Karpas-422 (cell line): Measurements from ENCODE around the gene ABHD13. TPM values are rescaled to one million over a fixed set of nuclear protein-coding genes. Genes with fewer than 3 reads are reported as not detected.
"Not testable (repeated sequence)": the region's sequence is repeated elsewhere in the genome, so short reads cannot be mapped to it uniquely, and the experiment has no call there.

Experiments used
- DNase-seq: peaks from one replicate; pipeline ENCODE4 v3.0.0-alpha.2; 2015
- H2AFZ ChIP-seq: fragments of 200-600 bp; sonication (generic); 2 replicates; pipeline ENCODE4 v1.6.1; 2014; ENCODE audit warnings: antibody characterized with exemption, low read length, mixed read lengths
- H3K27ac ChIP-seq: fragments of 200-600 bp; sonication (generic); 2 replicates; pipeline ENCODE4 v1.5.1; 2014; ENCODE audit warnings: mild to moderate bottlenecking, low read length, moderate library complexity
- H3K27me3 ChIP-seq: fragments of 200-600 bp; sonication (generic); 2 replicates; pipeline ENCODE4 v1.6.1; 2014; ENCODE audit warnings: low read length, mixed read lengths
- H3K36me3 ChIP-seq: fragments of 200-600 bp; sonication (generic); 2 replicates; pipeline ENCODE4 v1.6.1; 2014; ENCODE audit warnings: low read length, mixed read lengths; ENCODE audit not compliant: insufficient read depth
- H3K4me1 ChIP-seq: fragments of 200-600 bp; sonication (generic); 2 replicates; pipeline ENCODE4 v1.6.1; 2014; ENCODE audit warnings: mild to moderate bottlenecking, low read length, mixed read lengths
- H3K4me2 ChIP-seq: fragments of 200-600 bp; sonication (generic); 2 replicates; pipeline ENCODE4 v1.6.1; 2014; ENCODE audit warnings: low read length, low read depth, mild to moderate bottlenecking; ENCODE audit not compliant: poor library complexity, severe bottlenecking
- H3K4me3 ChIP-seq: fragments of 200-600 bp; sonication (generic); 2 replicates; pipeline ENCODE4 v1.5.1; 2014; ENCODE audit warnings: mild to moderate bottlenecking, antibody characterized with exemption, low read length, mixed read lengths
- H3K79me2 ChIP-seq: fragments of 200-600 bp; sonication (generic); 2 replicates; pipeline ENCODE4 v1.6.1; 2014; ENCODE audit warnings: mild to moderate bottlenecking, low read length, mixed read lengths
- H3K9ac ChIP-seq: fragments of 200-600 bp; sonication (generic); 2 replicates; pipeline ENCODE4 v1.6.0; 2014; ENCODE audit warnings: low read length
- H3K9me2 ChIP-seq: fragments of 200-600 bp; sonication (generic), shearing (Covaris generic); replicated peaks from 2 replicates; pipeline ENCODE4 v1.6.0; 2014; ENCODE audit warnings: mild to moderate bottlenecking, low read length, moderate library complexity; ENCODE audit not compliant: insufficient read depth
- H3K9me3 ChIP-seq: fragments of 300-700, 200-600 bp; sonication (generic); 2 replicates; pipeline ENCODE4 v1.6.1; 2014; ENCODE audit warnings: low read length, mixed read lengths
- H4K20me1 ChIP-seq: fragments of 200-600 bp; sonication (generic); 2 replicates; pipeline ENCODE4 v1.6.1; 2014; ENCODE audit warnings: mild to moderate bottlenecking, antibody characterized with exemption, low read length, low read depth; ENCODE audit not compliant: insufficient read depth
- total RNA-seq: library from RNA; depleted of rRNA; stranded (reverse); fragments of >200 nt; shearing (Covaris generic); gene quantifications from 2 replicates; pipeline ENCODE4 v1.2.3, GENCODE V29; 2014; ENCODE audit warnings: low replicate concordance

ABHD13 gene
- total RNA-seq, 1 experiment from 2014 or later: 10.3 TPM

DNA sequence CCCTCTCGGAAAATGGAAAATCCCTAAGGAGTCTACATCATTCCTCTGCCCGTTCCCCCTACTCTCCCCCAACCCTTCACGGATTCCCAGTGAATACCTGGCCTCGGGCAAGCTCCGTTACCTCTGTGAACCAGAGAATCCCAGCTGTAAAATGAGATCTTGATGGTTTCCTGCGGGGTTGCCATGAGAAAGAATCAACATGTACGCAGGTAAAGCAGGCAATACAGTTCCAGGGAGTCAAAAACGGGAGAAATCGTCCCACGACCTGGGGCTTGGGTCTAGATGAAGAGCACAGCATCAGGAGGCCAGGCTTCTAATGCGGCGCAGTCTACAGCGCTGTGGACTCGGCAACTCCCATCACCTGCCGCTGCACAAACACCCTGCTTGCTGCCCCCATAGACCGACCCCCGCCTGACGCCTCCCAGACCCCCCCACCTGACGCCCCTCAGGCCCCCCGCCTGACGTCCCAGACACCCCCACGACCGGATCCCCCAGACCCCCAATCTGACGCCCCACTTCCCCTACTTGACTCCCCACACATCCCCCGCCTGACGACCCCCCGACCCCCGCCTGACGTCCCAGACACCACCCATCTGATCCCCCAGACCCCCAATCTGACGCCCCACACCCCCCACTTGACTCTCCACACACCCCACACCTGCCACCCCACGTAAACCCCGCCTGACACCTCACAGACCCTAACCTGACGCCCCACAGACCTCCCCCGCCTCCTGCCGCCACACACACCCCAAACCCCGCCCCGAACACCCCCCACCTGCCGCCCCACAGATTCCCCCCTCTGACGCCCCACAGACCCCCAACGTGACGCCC is 3.5 kb upstream of the ABHD13 start:
- peaks cover 19% of the 10 kb centered on the region for H3K36me3 ChIP-seq
- no peaks in the 10 kb centered on the region for H3K27me3 ChIP-seq
- peaks cover 47% of the 10 kb centered on the region for H3K4me1 ChIP-seq
- peak overlapping the region; percentile 53 for H3K4me3 ChIP-seq
- DNase-seq: no peak
- peak overlapping the region; percentile 9; the same call in 1 of the 2 replicates for H3K27ac ChIP-seq
- H3K9ac ChIP-seq: peak overlapping the region; percentile 49
- peak overlapping the region; percentile 57 for H3K4me2 ChIP-seq
- no peaks in the 10 kb centered on the region for H4K20me1 ChIP-seq
- H3K79me2 ChIP-seq: peaks cover 41% of the 10 kb centered on the region
- no peaks in the 10 kb centered on the region for H3K9me2 ChIP-seq
- no peaks in the 10 kb centered on the region for H3K9me3 ChIP-seq
- H2AFZ ChIP-seq: no peak overlapping the region

DNA sequence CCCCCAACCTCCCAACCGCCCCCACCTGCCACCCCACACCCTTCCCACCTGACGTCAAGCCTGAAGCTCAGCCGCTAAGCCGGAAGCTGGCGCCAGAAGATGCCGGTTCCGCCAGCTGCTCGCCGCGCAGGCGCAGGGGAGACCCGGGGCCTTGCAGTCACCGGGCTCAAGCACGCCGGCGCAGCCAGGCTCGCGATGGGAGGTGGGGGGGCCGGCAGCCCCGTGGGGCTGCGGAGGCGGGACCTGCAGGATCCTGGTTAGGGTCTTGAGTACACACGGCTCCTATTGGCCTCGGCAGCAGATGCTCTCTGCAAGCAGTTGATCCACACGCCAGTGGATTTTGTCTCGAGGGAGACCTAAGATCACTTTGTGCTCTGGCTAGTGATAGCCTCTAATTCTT is 2.8 kb upstream of the ABHD13 start, which contains the start of gene LIG4:
LIG4 (minus strand) TSS at position 101 of the 400 bp plus-strand sequence. CDS start 4,268 bp downstream, outside the sequence.
- H3K9me2 ChIP-seq: no peaks in the 10 kb centered on the region

DNA sequence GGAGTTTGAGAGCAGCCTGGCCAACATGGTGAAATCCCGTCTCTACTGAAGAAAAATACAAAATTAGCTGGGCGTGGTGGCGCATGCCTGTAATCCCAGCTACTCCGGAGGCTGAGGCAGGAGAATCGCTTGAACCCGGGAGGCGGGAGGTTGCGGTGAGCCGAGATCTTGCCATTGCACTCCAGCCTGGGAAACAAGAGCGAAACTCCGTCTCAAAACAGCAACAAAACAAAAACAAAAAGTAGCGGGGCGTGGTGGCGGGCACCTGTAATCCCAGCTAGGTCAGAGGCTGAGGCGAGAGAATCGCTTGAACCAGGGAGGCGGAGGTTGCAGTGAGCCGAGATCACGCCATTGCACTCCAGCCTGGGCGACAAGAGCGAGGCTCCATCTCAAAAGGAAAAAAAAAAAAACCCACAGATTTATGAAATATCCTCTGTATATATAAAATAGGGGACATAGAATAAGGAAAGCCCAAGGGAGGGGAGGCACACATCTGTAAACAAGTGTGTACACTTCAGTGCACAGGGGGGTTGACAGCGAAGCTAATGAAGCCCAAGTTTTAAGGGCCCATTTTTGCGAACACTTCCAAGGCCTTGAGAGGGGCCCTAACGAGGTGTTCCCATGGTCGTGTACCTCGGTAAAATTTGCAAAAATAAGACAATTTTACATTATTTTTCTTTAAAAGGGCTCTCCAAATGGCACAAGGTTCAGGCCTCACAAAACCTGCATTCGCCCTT is 717 bp upstream of the ABHD13 start:
- H3K9me2 ChIP-seq, H3K9me3 ChIP-seq, H3K27me3 ChIP-seq, H3K36me3 ChIP-seq, H4K20me1 ChIP-seq: not testable (repeated sequence)
- Histone ChIP-seq H3K4me3 (peak overlapping the region; percentile 90), H3K4me2 (peak overlapping the region; percentile 83), H3K27ac (peak overlapping the region; percentile 80), H3K9ac (peak overlapping the region; percentile 97), H2AFZ (peak overlapping the region; percentile 92; the same call in 1 of the 2 replicates), H3K79me2 (peaks cover 63% of the 10 kb centered on the region), H3K4me1 (peaks cover 68% of the 10 kb centered on the region)
- peak; percentile 51 for DNase-seq

More for the DNA sequence above, 2.8 kb upstream of the ABHD13 start, which contains the start of gene LIG4:
- Histone ChIP-seq H2AFZ (peak within 1 kb of the TSS; percentile 77; the same call in 1 of the 2 replicates), H3K4me2 (peak within 1 kb of the TSS; percentile 83), H3K79me2 (peaks cover 49% of the 10 kb centered on the region), H3K36me3 (peaks cover 11% of the 10 kb centered on the region), H3K9ac (peak within 1 kb of the TSS; percentile 97), H3K4me3 (peak within 1 kb of the TSS; percentile 90), H4K20me1 (peaks cover 3% of the 10 kb centered on the region; the same call in 1 of the 2 replicates), H3K9me3 (no peaks in the 10 kb centered on the region), H3K27me3 (no peaks in the 10 kb centered on the region), H3K4me1 (peaks cover 55% of the 10 kb centered on the region), H3K27ac (peak within 1 kb of the TSS; percentile 73)
- DNase-seq: peak; percentile 97

DNA sequence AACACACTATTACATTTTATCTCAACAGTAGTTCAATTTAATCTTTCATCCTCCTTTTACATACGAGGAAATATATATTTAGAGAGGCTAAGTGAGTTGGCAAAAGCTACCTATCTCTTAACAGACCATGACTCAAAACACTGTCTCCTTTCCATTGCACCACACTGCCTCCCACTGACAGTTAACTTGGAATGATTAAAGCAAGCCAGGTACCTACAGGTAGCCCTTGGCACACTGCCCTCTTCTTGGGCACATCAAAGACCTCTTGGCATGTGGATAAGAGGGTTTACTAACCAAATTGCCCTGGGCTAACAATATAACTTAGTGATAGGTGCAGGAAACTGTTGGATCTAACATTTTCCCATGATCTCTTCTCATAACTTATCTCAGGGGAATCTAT is 1.8 kb downstream of the ABHD13 start:
- H3K36me3 ChIP-seq: no peaks in the 10 kb centered on the region
- H3K4me3 ChIP-seq: peak overlapping the region; percentile 90; the same call in 1 of the 2 replicates
- peaks cover 77% of the 10 kb centered on the region for H3K79me2 ChIP-seq
- H3K27me3 ChIP-seq: no peaks in the 10 kb centered on the region
- 0 out of 2 replicates have a peak overlapping the region, but pooled peaks have one; percentile 97 for H3K9ac ChIP-seq
- peaks cover 46% of the 10 kb centered on the region for H3K4me1 ChIP-seq
- H3K9me3 ChIP-seq: no peaks in the 10 kb centered on the region
- no peak overlapping the region for H2AFZ ChIP-seq
- H3K4me2 ChIP-seq: peak overlapping the region; percentile 83
- no peaks in the 10 kb centered on the region for H3K9me2 ChIP-seq
- no peak overlapping the region; the same call in 1 of the 2 replicates for H3K27ac ChIP-seq
- DNase-seq: no peak
- H4K20me1 ChIP-seq: peaks cover 4% of the 10 kb centered on the region; the same call in 1 of the 2 replicates

DNA sequence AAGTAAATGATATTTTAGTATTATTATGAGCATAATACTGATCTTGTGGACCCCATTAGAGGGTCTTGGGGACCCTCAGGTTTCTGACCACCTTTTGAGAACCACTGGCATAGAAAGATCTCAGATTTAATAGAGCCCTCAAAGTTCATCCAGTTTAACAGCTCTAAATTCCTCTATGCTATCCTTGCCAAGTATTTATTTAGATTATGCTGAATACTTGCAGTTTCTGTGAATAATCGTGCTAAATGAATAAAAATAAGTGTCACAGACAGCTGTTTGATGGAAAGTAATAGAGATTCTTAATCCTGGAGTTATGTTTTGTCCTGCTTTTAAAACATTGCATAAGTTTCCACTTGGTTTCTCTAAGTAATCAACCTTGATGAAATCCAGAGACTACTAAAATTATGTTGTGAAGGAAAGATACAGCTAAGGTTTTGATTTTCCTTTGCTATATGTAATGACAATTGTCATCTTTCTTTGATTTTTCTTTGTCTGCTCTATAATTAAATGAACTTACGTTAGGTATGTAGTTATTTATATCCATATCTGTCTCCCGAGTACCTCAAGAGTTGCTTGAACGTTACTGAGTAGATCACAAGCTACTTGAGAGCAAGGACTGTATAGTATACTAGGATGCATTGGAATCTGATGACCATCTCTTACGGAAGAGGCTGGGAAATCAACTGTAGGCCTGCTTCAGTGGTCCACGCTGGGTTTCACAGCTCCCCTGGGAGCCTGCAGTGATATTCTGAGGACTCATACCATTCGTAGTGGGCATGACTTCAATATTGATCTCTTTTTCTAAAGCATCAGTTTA is 5.7 kb downstream of the ABHD13 start:
- Histone ChIP-seq H3K36me3 (0 out of 2 replicates have a peak, but pooled peaks cover 2% of the 10 kb centered on the region), H3K79me2 (peaks cover 90% of the 10 kb centered on the region), H3K4me3 (no peak overlapping the region), H3K27me3 (no peaks in the 10 kb centered on the region), H3K4me2 (no peak overlapping the region), H3K4me1 (peaks cover 34% of the 10 kb centered on the region), H4K20me1 (peaks cover 5% of the 10 kb centered on the region; the same call in 1 of the 2 replicates), H3K9ac (no peak overlapping the region), H3K27ac (no peak overlapping the region), H2AFZ (no peak overlapping the region), H3K9me3 (no peaks in the 10 kb centered on the region), H3K9me2 (no peaks in the 10 kb centered on the region)
- DNase-seq: no peak

DNA sequence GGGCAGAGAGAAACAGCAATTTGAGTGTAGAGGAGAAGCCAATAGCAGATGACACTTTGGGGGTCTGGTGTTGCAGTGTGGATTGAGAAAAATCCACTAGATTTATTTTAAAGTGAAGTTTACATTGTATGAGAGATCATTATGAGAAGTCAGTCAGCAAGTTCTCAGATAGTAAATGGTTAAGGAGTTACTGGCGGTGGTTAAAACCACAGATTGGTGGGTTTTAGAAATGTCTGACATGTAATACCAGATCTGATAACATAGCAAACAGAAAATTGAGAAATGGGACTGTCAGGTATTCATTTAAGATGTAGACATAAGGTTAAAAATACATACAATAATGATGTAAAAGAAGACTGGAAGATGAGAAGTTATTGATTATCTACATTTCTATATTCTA is 7.2 kb downstream of the ABHD13 start:
- Histone ChIP-seq H4K20me1 (peaks cover 3% of the 10 kb centered on the region; the same call in 1 of the 2 replicates), H3K27me3 (no peaks in the 10 kb centered on the region), H3K4me3 (no peak overlapping the region), H3K4me2 (no peak overlapping the region), H3K9me3 (no peaks in the 10 kb centered on the region), H3K27ac (no peak overlapping the region), H3K36me3 (peaks cover 16% of the 10 kb centered on the region), H3K9ac (no peak overlapping the region), H3K9me2 (no peaks in the 10 kb centered on the region), H3K4me1 (peaks cover 20% of the 10 kb centered on the region), H3K79me2 (peaks cover 90% of the 10 kb centered on the region), H2AFZ (no peak overlapping the region)
- DNase-seq: no peak

DNA sequence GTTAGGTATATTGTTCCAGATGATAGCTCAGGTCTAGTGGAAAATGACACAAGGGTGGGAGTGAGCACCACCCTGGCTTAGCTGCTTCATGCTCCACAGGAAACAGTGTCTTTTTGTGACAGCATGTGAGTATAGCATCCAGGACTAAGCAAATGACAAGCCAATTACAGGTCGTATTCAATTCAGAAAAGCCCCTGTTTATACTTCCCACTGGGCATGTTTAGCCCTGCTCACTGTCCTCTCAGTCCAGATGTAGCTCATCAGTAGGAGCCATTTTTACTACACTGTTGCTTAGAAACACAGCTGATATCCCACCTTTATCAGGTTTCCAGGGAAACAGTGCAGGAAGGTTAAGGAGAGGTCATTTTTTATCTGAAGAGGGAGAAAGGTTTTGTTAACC is 8.0 kb downstream of the ABHD13 start:
- no peak overlapping the region for H3K27ac ChIP-seq

More for the DNA sequence above, 8.0 kb downstream of the ABHD13 start:
- no peak for DNase-seq
- Histone ChIP-seq H3K79me2 (peaks cover 89% of the 10 kb centered on the region), H3K27me3 (no peaks in the 10 kb centered on the region), H3K36me3 (peaks cover 17% of the 10 kb centered on the region), H3K4me3 (no peak overlapping the region), H3K9me3 (no peaks in the 10 kb centered on the region), H3K4me1 (peaks cover 15% of the 10 kb centered on the region), H3K4me2 (no peak overlapping the region), H3K9me2 (no peaks in the 10 kb centered on the region), H2AFZ (no peak overlapping the region), H4K20me1 (peaks cover 3% of the 10 kb centered on the region; the same call in 1 of the 2 replicates), H3K9ac (no peak overlapping the region)
